Calu3 (cell line): ENCODE data around the gene DTYMK. TPM values are rescaled to one million over a fixed set of nuclear protein-coding genes. Genes with fewer than 3 reads are reported as not detected.

Experiments used
- BruUV-seq: library from RNA; stranded (reverse); fragments of 400-500 nt; replicated peaks from 2 replicates; lab custom pipeline; 2021; lab: Mats Ljungman, UMichigan
- CTCF ChIA-PET: fragments of 300-600 bp; sonication (Branson Sonifier 250); formaldehyde crosslinking; loops from one replicate; lab custom pipeline; 2022; ENCODE audit warnings: antibody characterized with exemption; lab: Charles Lee
- DNase-seq: peaks from one replicate; pipeline ENCODE4 v3.0.0; 2022
- H3K27ac Mint-ChIP-seq: one replicate; pipeline ENCODE4 v1.8.0; 2022; ENCODE audit warnings: mixed read lengths; ENCODE audit not compliant: unreplicated experiment
- H3K27me3 Mint-ChIP-seq: one replicate; pipeline ENCODE4 v1.8.0; 2022; ENCODE audit warnings: mixed read lengths; ENCODE audit not compliant: unreplicated experiment
- H3K36me3 Mint-ChIP-seq: one replicate; pipeline ENCODE4 v1.8.0; 2022; ENCODE audit warnings: mild to moderate bottlenecking, moderate library complexity, mixed read lengths; ENCODE audit not compliant: insufficient read depth, unreplicated experiment
- H3K4me1 Mint-ChIP-seq: one replicate; pipeline ENCODE4 v1.8.0; 2022; ENCODE audit warnings: mild to moderate bottlenecking, low read depth, mixed read lengths; ENCODE audit not compliant: unreplicated experiment
- H3K4me3 Mint-ChIP-seq: one replicate; pipeline ENCODE4 v1.8.0; 2022; ENCODE audit warnings: mild to moderate bottlenecking, low read depth, moderate library complexity, mixed read lengths; ENCODE audit not compliant: unreplicated experiment
- H3K9me3 Mint-ChIP-seq: one replicate; pipeline ENCODE4 v1.8.0; 2022; ENCODE audit warnings: low read depth, mixed read lengths; ENCODE audit not compliant: unreplicated experiment
- intact Hi-C: fragments of 100-400 bp; cut with micrococcal nuclease; formaldehyde crosslinking; loops from one replicate; pipeline ENCODE4 v1.10.0; 2022; ENCODE audit not compliant: unreplicated experiment
- total RNA-seq: library from RNA; stranded (reverse); gene quantifications from 2 replicates; pipeline ENCODE4 v1.2.3, GENCODE V29; 2022
- TF ChIP-seq, protein P1 (sequence below): fragments of 200-600 bp; IDR thresholded peaks from one replicate; pipeline ENCODE4 v1.8.0; 2022; ENCODE audit warnings: antibody characterized with exemption; ENCODE audit not compliant: unreplicated experiment

DTYMK gene
- total RNA-seq, 1 experiment from 2014 or later: 80.7 TPM

DNA sequence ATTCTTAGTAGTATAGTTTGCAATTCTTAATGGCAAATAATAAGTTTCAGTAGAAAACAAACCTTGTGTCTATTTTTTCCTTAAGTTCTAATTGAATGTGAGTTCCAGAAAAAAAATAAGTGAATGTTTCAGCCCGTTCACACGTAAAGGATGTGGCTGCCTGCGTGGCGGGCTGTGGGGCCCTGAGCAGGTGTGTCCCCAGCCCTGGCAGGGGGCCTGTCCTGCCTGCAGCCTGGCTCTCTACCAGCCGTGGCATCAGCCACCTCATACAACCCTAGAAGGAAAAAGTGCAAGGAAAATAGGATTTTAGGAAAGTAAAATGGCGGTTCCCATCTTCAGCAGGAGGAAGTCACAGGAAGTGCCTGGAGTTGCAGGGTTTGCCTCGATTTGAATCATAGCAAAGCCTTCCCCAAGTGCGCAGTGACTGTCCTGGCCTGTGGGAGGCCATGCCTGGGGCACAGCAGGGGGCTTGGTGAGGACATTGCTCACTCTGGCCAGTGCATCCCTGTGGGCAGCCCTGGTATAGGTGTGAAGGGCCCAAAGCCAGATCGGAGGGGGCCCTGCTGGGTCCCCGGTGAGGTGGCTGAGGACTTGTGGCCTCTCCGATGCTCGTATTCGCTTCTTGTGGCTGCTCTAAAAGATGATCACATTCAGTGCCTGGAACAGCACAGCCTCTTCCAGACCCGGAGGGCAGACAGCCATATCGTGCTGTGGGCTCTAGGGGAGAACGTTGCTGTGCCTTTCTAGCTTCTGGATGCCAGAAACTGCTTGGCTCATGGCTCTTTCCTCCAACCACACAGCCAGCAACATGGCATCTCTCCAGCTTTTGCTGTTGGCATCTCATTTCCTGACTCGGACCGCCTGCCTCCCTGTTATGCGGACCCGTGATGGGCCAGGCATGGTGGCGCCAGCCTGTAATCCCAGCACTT, 12.6 kb downstream of the DTYMK start:
- TF ChIP-seq, protein P1, sequence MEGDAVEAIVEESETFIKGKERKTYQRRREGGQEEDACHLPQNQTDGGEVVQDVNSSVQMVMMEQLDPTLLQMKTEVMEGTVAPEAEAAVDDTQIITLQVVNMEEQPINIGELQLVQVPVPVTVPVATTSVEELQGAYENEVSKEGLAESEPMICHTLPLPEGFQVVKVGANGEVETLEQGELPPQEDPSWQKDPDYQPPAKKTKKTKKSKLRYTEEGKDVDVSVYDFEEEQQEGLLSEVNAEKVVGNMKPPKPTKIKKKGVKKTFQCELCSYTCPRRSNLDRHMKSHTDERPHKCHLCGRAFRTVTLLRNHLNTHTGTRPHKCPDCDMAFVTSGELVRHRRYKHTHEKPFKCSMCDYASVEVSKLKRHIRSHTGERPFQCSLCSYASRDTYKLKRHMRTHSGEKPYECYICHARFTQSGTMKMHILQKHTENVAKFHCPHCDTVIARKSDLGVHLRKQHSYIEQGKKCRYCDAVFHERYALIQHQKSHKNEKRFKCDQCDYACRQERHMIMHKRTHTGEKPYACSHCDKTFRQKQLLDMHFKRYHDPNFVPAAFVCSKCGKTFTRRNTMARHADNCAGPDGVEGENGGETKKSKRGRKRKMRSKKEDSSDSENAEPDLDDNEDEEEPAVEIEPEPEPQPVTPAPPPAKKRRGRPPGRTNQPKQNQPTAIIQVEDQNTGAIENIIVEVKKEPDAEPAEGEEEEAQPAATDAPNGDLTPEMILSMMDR: no peak
- no TSS peak for BruUV-seq
- H3K27ac Mint-ChIP-seq: no peak overlapping the region
- H3K4me1 Mint-ChIP-seq: no peaks in the 10 kb centered on the region
- no peaks in the 10 kb centered on the region for H3K27me3 Mint-ChIP-seq
- CTCF ChIA-PET: no interaction called here
- intact Hi-C loops: no loop called here
- H3K4me3 Mint-ChIP-seq: no peak overlapping the region
- peaks cover 72% of the 10 kb centered on the region for H3K36me3 Mint-ChIP-seq
- no peaks in the 10 kb centered on the region for H3K9me3 Mint-ChIP-seq
- DNase-seq: no peak

GRCh38 chr2:241673189-241673663, 13.4 kb downstream of the DTYMK start:
- H3K36me3 Mint-ChIP-seq: peaks cover 70% of the 10 kb centered on the region
- no peaks in the 10 kb centered on the region for H3K27me3 Mint-ChIP-seq
- H3K9me3 Mint-ChIP-seq: no peaks in the 10 kb centered on the region
- TF ChIP-seq, protein P1: no peak
- intact Hi-C loops: no loop called here
- no peak overlapping the region for H3K4me3 Mint-ChIP-seq
- no peaks in the 10 kb centered on the region for H3K4me1 Mint-ChIP-seq
- H3K27ac Mint-ChIP-seq: no peak overlapping the region
- no peak for DNase-seq
- BruUV-seq: TSS peak; percentile 11
- CTCF ChIA-PET: no interaction called here

DNA sequence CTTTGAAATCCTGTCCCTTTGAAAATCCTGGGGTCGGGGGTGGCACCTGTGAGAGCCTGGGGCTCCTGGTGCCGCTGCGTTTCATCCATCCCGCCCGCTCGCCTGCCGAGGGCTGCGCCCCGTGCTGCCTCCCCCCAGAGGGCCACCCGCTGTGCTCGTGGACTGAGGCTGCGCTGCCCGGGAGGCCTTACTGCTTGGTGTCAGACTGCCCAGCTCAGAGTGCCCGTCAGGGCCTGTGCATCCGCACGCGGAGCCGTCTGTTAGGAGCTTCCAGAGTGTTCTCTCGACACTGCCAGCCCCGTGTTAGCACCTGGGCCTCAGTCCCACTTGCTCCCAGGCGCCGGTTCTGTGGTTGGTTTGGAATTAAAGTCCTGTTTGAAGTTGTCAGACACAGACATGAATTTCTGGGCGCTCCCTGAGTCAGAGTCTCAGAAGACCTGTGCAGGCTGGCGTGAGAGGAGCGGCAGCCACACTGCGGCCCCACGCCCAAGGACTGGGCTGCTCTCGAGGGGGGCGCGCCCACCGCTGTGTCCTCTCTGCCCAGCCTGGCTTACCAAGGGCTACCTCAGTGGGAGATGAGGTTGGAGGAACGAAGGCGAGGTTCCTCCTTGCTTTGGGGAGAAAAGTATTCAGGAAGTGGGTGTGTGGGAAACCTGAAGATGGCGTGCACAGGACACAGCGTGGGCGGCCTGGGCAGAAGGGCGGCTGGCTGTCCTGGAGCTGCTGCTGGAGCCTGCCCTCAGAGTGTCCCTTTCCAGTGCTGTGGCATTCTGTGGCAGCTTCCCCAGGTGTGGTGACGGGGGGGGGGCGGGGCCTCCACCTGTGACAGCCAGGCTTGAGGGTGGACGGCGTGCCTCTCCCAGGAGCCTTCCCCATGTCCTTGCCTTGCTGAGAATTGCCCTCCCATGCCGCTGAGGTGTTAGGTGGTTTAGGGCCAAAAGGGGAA, 14.1 kb downstream of the DTYMK start:
- intact Hi-C loops: no loop called here
- Mint-ChIP-seq H3K27me3 (no peaks in the 10 kb centered on the region), H3K36me3 (peaks cover 70% of the 10 kb centered on the region), H3K4me3 (no peak overlapping the region), H3K4me1 (no peaks in the 10 kb centered on the region), H3K27ac (no peak overlapping the region), H3K9me3 (no peaks in the 10 kb centered on the region)
- BruUV-seq: TSS peak; percentile 16
- no peak for DNase-seq
- TF ChIP-seq, protein P1: no peak
- CTCF ChIA-PET: no interaction called here

- intact Hi-C loops: no loop called here
- no TSS peak for BruUV-seq
- H3K36me3 Mint-ChIP-seq: peaks cover 68% of the 10 kb centered on the region
- CTCF ChIA-PET: no interaction called here
- H3K9me3 Mint-ChIP-seq: no peaks in the 10 kb centered on the region
- no peak overlapping the region for H3K27ac Mint-ChIP-seq
- no peak overlapping the region for H3K4me3 Mint-ChIP-seq
- no peaks in the 10 kb centered on the region for H3K4me1 Mint-ChIP-seq
- no peaks in the 10 kb centered on the region for H3K27me3 Mint-ChIP-seq
- no peak for DNase-seq
- TF ChIP-seq, protein P1: no peak
Measured at GRCh38 chr2:241671457-241672240, 15.0 kb downstream of the DTYMK start.
